Neutrophil (primary cell): Measurements from ENCODE around the gene PSMB5.

Experiments
- H3K27ac ChIP-seq: fragments of 200-600 bp; sonication (generic); 2 replicates; pipeline ENCODE4 v1.5.1; 2016; ENCODE audit warnings: mild to moderate bottlenecking, moderate library complexity
- H3K27me3 ChIP-seq: fragments of 200-600 bp; sonication (generic); 2 replicates; pipeline ENCODE4 v1.6.0; 2016; ENCODE audit warnings: mild to moderate bottlenecking
- H3K36me3 ChIP-seq: fragments of 200-600 bp; sonication (generic); 2 replicates; pipeline ENCODE4 v1.5.1; 2017
- H3K4me1 ChIP-seq, 2 experiments: fragments of 200-600 bp in 1 of 2; sonication (generic) in 1 of 2; 1 replicate in 1 of 2; 2 replicates in 1 of 2; pipeline versions ENCODE4 v1.5.1 to v1.6.1; 2013 to 2016; ENCODE audit warnings: low read depth in 1 of 2, low read length in 1 of 2, mild to moderate bottlenecking in 1 of 2, moderate library complexity in 1 of 2; ENCODE audit not compliant: control insufficient read depth in 1 of 2, insufficient read depth in 1 of 2
- H3K4me3 ChIP-seq, 2 experiments: fragments of 200-600 bp in 1 of 2; sonication (generic) in 1 of 2; 1 replicate in 1 of 2; 2 replicates in 1 of 2; pipeline ENCODE4 v1.5.1; 2013 to 2016; ENCODE audit warnings: low read depth in 1 of 2, low read length in 1 of 2, mild to moderate bottlenecking in 1 of 2, moderate library complexity in 1 of 2
- H3K9me3 ChIP-seq: fragments of 200-600 bp; sonication (generic); 2 replicates; pipeline ENCODE4 v1.5.1; 2016
- CTCF ChIP-seq: fragments of 200-600 bp; sonication (generic); IDR thresholded peaks from 2 replicates; pipeline ENCODE4 v1.5.1; 2016; ENCODE audit warnings: antibody characterized with exemption

PSMB5 gene

GRCh38 chr14:23056956-23057756, 22.5 kb upstream of the PSMB5 start, which contains the start of gene CDH24:
Gene CDH24 (minus strand): TSS chr14:23057520. CDS start chr14:23055733, 1,787 bp downstream.
- Histone ChIP-seq H3K9me3 (no peaks in the 10 kb centered on the region), H3K27me3 (peaks cover 13% of the 10 kb centered on the region), H3K4me1 (peaks cover 20 to 22% of the 10 kb centered on the region in 2 experiments), H3K4me3 (peak within 1 kb of the TSS; percentile 71 to 84), H3K27ac (peak within 1 kb of the TSS; percentile 19), H3K36me3 (peaks cover 36% of the 10 kb centered on the region)
- no peak for TF ChIP-seq CTCF

- H3K27ac ChIP-seq: peak overlapping the region; percentile 19
- H3K4me3 ChIP-seq: peak overlapping the region; percentile 71 to 84
- peaks cover 13% of the 10 kb centered on the region for H3K27me3 ChIP-seq
- peaks cover 29% of the 10 kb centered on the region for H3K36me3 ChIP-seq
- peak; percentile 52 for TF ChIP-seq CTCF
- H3K9me3 ChIP-seq: no peaks in the 10 kb centered on the region
- H3K4me1 ChIP-seq: peaks cover 22 to 23% of the 10 kb centered on the region in 2 experiments
Measured at GRCh38 chr14:23056145-23056955, 21.6 kb upstream of the PSMB5 start.

- no peak for TF ChIP-seq CTCF
- peaks cover 22% of the 10 kb centered on the region for H3K36me3 ChIP-seq
Measured at GRCh38 chr14:23055621-23056144, 21.0 kb upstream of the PSMB5 start.

GRCh38 chr14:23055147-23055550, 20.4 kb upstream of the PSMB5 start:
- Histone ChIP-seq H3K27me3 (peaks cover 13% of the 10 kb centered on the region), H3K4me3 (no peak overlapping the region), H3K27ac (no peak overlapping the region), H3K4me1 (peaks cover 22 to 28% of the 10 kb centered on the region in 2 experiments), H3K36me3 (peaks cover 17% of the 10 kb centered on the region), H3K9me3 (no peaks in the 10 kb centered on the region)
- TF ChIP-seq CTCF: no peak

More at GRCh38 chr14:23055621-23056144, 21.0 kb upstream of the PSMB5 start:
- H3K4me3 ChIP-seq: no peak overlapping the region
- H3K9me3 ChIP-seq: no peaks in the 10 kb centered on the region
- no peak overlapping the region for H3K27ac ChIP-seq
- H3K4me1 ChIP-seq: peaks cover 22 to 28% of the 10 kb centered on the region in 2 experiments
- peaks cover 13% of the 10 kb centered on the region for H3K27me3 ChIP-seq

- peaks cover 8% of the 10 kb centered on the region for H3K36me3 ChIP-seq
- no peak overlapping the region for H3K4me3 ChIP-seq
- peaks cover 13% of the 10 kb centered on the region for H3K27me3 ChIP-seq
- no peaks in the 10 kb centered on the region for H3K9me3 ChIP-seq
- H3K4me1 ChIP-seq: peaks cover 22 to 28% of the 10 kb centered on the region in 2 experiments
- TF ChIP-seq CTCF: no peak
- no peak overlapping the region for H3K27ac ChIP-seq
Measured at GRCh38 chr14:23054000-23054811, 19.5 kb upstream of the PSMB5 start.
